Measurements from ENCODE around the gene PLEKHG2.

Gene PLEKHG2

DNA sequence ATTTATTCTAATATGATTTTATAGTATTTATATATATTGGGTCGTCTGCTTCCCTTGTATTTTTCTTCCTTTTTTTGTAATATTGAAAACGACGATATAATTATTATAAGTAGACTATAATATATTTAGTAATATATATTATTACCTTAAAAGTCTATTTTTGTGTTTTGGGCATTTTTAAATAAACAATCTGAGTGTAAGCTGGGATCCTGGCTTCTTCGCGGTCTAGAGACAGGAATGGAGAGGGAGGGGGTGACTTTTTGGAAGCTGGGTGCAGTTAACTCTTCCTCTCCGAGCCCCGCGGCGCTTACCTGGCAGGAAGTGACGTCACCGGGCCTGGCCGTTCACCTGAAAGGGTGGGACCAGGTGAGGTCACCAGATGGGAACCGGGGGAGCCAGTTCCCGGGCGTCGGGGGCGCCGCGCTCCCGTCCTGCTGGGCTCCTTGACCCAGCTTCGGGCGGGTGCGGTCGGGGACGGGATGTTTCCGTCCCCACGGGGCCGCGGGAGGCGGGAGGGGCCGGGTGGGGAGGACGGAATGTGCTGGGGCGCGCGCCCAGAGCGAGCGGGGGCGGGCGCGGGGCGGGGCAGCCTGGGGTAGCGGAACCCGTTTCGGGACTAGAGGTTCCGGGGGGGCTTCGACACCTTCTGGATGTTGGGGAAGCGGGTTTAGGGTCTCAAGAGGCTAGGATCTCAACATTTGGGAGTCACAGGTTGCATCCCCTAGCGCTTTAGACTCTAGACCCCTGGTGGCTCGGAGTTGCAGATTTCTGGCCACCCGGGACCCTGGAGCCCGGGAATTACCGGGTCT is 3.1 kb upstream of the PLEKHG2 start:
- peak overlapping the region; percentile 98 for H3K4me3 ChIP-seq (ENCODE audit: low read depth, low read length)
- TF ChIP-seq, protein P1, sequence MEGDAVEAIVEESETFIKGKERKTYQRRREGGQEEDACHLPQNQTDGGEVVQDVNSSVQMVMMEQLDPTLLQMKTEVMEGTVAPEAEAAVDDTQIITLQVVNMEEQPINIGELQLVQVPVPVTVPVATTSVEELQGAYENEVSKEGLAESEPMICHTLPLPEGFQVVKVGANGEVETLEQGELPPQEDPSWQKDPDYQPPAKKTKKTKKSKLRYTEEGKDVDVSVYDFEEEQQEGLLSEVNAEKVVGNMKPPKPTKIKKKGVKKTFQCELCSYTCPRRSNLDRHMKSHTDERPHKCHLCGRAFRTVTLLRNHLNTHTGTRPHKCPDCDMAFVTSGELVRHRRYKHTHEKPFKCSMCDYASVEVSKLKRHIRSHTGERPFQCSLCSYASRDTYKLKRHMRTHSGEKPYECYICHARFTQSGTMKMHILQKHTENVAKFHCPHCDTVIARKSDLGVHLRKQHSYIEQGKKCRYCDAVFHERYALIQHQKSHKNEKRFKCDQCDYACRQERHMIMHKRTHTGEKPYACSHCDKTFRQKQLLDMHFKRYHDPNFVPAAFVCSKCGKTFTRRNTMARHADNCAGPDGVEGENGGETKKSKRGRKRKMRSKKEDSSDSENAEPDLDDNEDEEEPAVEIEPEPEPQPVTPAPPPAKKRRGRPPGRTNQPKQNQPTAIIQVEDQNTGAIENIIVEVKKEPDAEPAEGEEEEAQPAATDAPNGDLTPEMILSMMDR (IDR thresholded peaks at IDR 0.05; ENCODE audit: low read depth, low read length), result no peak

- H3K4me3 ChIP-seq (ENCODE audit: low read depth, low read length), result peak overlapping the region; percentile 98
- TF ChIP-seq, protein P1 (IDR thresholded peaks at IDR 0.05; ENCODE audit: low read depth, low read length), result no peak
Measured at GRCh38 chr19:39410017-39410830, 2.2 kb upstream of the PLEKHG2 start.

- TF ChIP-seq, protein P1 (IDR thresholded peaks at IDR 0.05; ENCODE audit: low read depth, low read length), result no peak
- peak overlapping the region; percentile 98; the same call in 1 of the 2 replicates for H3K4me3 ChIP-seq (ENCODE audit: low read depth, low read length)
Measured at GRCh38 chr19:39410831-39411080, 1.7 kb upstream of the PLEKHG2 start.

GRCh38 chr19:39411081-39411831 is 1.2 kb upstream of the PLEKHG2 start:
- TF ChIP-seq, protein P1 (IDR thresholded peaks at IDR 0.05; ENCODE audit: low read depth, low read length), result no peak
- H3K4me3 ChIP-seq (ENCODE audit: low read depth, low read length), result no peak overlapping the region

DNA sequence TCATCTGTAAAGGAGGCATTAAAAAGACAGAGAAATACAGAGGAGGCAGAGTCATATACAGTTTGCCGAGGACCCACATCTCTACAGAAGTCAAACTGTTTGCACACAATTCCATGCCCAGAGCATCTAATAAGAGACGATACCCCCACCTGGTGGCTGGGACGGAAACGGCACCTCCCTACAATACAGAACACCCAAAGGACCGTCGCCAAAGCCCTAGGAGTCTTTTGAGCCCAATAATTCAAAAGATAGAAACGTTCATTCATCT is 703 bp upstream of the PLEKHG2 start:
- TF ChIP-seq, protein P1 (IDR thresholded peaks at IDR 0.05; ENCODE audit: low read depth, low read length), result peak; percentile 87
- no peak overlapping the region; the same call in 1 of the 2 replicates for H3K4me3 ChIP-seq (ENCODE audit: low read depth, low read length)

GRCh38 chr19:39412867-39413271 is 400 bp downstream of the PLEKHG2 start:
- peak overlapping the region; percentile 89 for H3K4me3 ChIP-seq (ENCODE audit: low read depth, low read length)
- TF ChIP-seq, protein P1 (IDR thresholded peaks at IDR 0.05; ENCODE audit: low read depth, low read length), result no peak; the same call in 1 of the 2 replicates

Measured in WI38 (cell line).